ENCODE data around the gene FIGLA. TPM values are rescaled to one million over a fixed set of nuclear protein-coding genes. Genes with fewer than 3 reads are reported as not detected.

FIGLA gene
- total and polyA plus RNA-seq, 2 of the 8 experiments (the other 6 are each of a cell fraction or from before 2014, with no cell fraction given), result not detected

- Histone ChIP-seq H2BK5ac (ENCODE audit: low read depth, low read length) (no peak overlapping the region), H3K79me1 (ENCODE audit: low read depth, low read length) (no peaks in the 10 kb centered on the region), H3K9me3 (ENCODE audit: insufficient read depth in 2 of 2, low read depth in 1 of 2, low read length in 1 of 2) (peaks cover 4 to 6% of the 10 kb centered on the region in 2 experiments; a peak in 2 of 4 replicates), H2AK5ac (ENCODE audit: low read depth, low read length) (no peak overlapping the region), H2BK15ac (ENCODE audit: low read length) (no peak overlapping the region), H3K56ac (replicated peaks; ENCODE audit: insufficient read length, low read depth, low read length) (no peak overlapping the region), H4K8ac (ENCODE audit: extremely low read depth, insufficient read depth, low read length) (no peak overlapping the region), H4K91ac (replicated peaks; ENCODE audit: insufficient read length, low read length) (no peak overlapping the region), H3K4me3 (ENCODE audit: extremely low read depth in 1 of 4, insufficient read depth in 2 of 4, low read depth in 3 of 4, low read length in 4 of 4) (no peak overlapping the region), H3K23me2 (ENCODE audit: low read depth, low read length) (no peaks in the 10 kb centered on the region; the same call in 1 of the 2 replicates), H2AFZ (ENCODE audit: low read length) (no peak overlapping the region), H3K23ac (ENCODE audit: insufficient read length) (no peak overlapping the region), H3K27me3 (replicated peaks in 1 of 4; ENCODE audit: control insufficient read depth in 3 of 4, extremely low read depth in 1 of 4, insufficient read depth in 3 of 4, low read length in 3 of 4) (peaks cover 18 to 32% (median 21%) of the 10 kb centered on the region in 4 experiments), H3K79me2 (ENCODE audit: control insufficient read depth in 1 of 2, insufficient read depth in 2 of 2, low read length in 2 of 2) (no peaks in the 10 kb centered on the region), H3K36me3 (ENCODE audit: control insufficient read depth in 2 of 4, insufficient read depth in 4 of 4, low read length in 3 of 4) (no peaks in the 10 kb centered on the region), H3K4me2 (ENCODE audit: insufficient read depth in 1 of 2, low read depth in 2 of 2, low read length in 2 of 2) (no peak overlapping the region), H2BK120ac (replicated peaks; ENCODE audit: low read depth, low read length) (no peak overlapping the region), H4K5ac (ENCODE audit: insufficient read length, low read depth, low read length) (no peak overlapping the region), H3K4ac (replicated peaks; ENCODE audit: insufficient read length, low read depth, low read length) (no peak overlapping the region), H3K9ac (replicated peaks in 1 of 4; ENCODE audit: extremely low read depth in 1 of 4, low read depth in 3 of 4, low read length in 3 of 4) (no peak overlapping the region), H2BK20ac (ENCODE audit: low read length) (no peak overlapping the region), H3K4me1 (replicated peaks in 1 of 4; ENCODE audit: control insufficient read depth in 3 of 4, insufficient read depth in 4 of 4, low read length in 3 of 4) (peaks cover 0 to 3% (median 0%) of the 10 kb centered on the region in 4 experiments; a peak in 1 of 7 replicates), H3K27ac (ENCODE audit: low read depth, low read length) (no peak overlapping the region), H3K14ac (ENCODE audit: insufficient read length) (no peak overlapping the region), H2BK12ac (ENCODE audit: low read depth, low read length) (no peak overlapping the region), H4K20me1 (replicated peaks in 1 of 2; ENCODE audit: control insufficient read depth in 1 of 2, insufficient read depth in 2 of 2, low read length in 2 of 2) (no peaks in the 10 kb centered on the region), H3K18ac (ENCODE audit: extremely low read depth, low read length) (no peak overlapping the region)
- no peak for FAIRE-seq
- ChIA-PET CTCF (ENCODE audit: partially characterized antibody) (interaction anchor here (0.6 to 13.4 kb wide), 11 partner anchors 20 to 153 kb away, joined by 3 to 91 read pairs (median 4); partner anchors contain the start of gene CLEC4F), POLR2A (ENCODE audit: partially characterized antibody) (interaction anchor here (0.6 to 0.8 kb wide), 2 partner anchors 27 to 1082 kb away, joined by 3 read pairs; partner anchors contain the start of gene ADD2)
- DNase-seq (ENCODE audit: low read depth in 1 of 2, low spot score in 2 of 2), result no peak
- TF ChIP-seq MAFK (IDR thresholded peaks at IDR 0.05; ENCODE audit: low read depth, low read length) (no peak), YY1 (IDR thresholded peaks at IDR 0.05; ENCODE audit: low read depth, low read length) (no peak), EZH2 (IDR thresholded peaks at IDR 0.05; ENCODE audit: low read depth, low read length, severe bottlenecking) (no peak), RXRA (IDR thresholded peaks at IDR 0.05; ENCODE audit: insufficient read depth, low read depth, low read length) (no peak), TBP (IDR thresholded peaks at IDR 0.05; ENCODE audit: low read depth, low read length) (no peak), ATF2 (IDR thresholded peaks at IDR 0.05; ENCODE audit: low read length) (no peak), SP1 (IDR thresholded peaks at IDR 0.05; ENCODE audit: low read depth, low read length) (no peak), CHD2 (IDR thresholded peaks at IDR 0.05; ENCODE audit: low read length) (no peak), SAP30 (IDR thresholded peaks at IDR 0.05; ENCODE audit: insufficient read depth, insufficient replicate concordance, low read length) (no peak)
- 77% methylated on average over 4 of the region's 4 CpGs; no CpG with 5 or more reads in 1 of the 2 experiments for WGBS, 2 experiments (ENCODE audit: extremely low coverage in 1 of 2, insufficient coverage in 1 of 2, insufficient read length in 1 of 2, insufficient replicate concordance in 2 of 2, low coverage in 1 of 2, low lambda C conversion rate in 2 of 2, missing lambda C conversion rate in 1 of 2)
These were observed 4.9 kb upstream of the FIGLA start for GRCh38 chr2:70795164-70795995.
